Osteoblast (primary cell): ENCODE results near the gene ANKRD34C. TPM values are rescaled to one million over a fixed set of nuclear protein-coding genes. Genes with fewer than 3 reads are reported as not detected.
A peak's percentile ranks its signal among the peaks of the same experiment; 100 is the strongest.

Experiments used
- DNase-seq: peaks from one replicate; pipeline ENCODE4 v3.0.0; 2011; ENCODE audit warnings: low spot score, mixed read lengths; ENCODE audit not compliant: insufficient read length; ENCODE audit errors: missing footprints
- H2AFZ ChIP-seq: 2 replicates; pipeline ENCODE4 v1.6.0; 2011; ENCODE audit warnings: mild to moderate bottlenecking, low read length
- H3K27ac ChIP-seq: 2 replicates; pipeline ENCODE4 v1.5.1; 2011; ENCODE audit warnings: mild to moderate bottlenecking, low read depth, low read length, moderate library complexity
- H3K27me3 ChIP-seq: 2 replicates; pipeline ENCODE4 v1.6.0; 2012; ENCODE audit warnings: mild to moderate bottlenecking, control low read depth, inconsistent platforms, low read length, moderate library complexity; ENCODE audit not compliant: insufficient read depth
- H3K36me3 ChIP-seq: 2 replicates; pipeline ENCODE4 v1.5.1; 2011; ENCODE audit warnings: mild to moderate bottlenecking, low read length, control low read depth, moderate library complexity; ENCODE audit not compliant: insufficient read depth
- H3K4me1 ChIP-seq: 2 replicates; pipeline ENCODE4 v1.5.1; 2011; ENCODE audit warnings: mild to moderate bottlenecking, low read length, control low read depth, moderate library complexity; ENCODE audit not compliant: insufficient read depth
- H3K4me2 ChIP-seq: 2 replicates; pipeline ENCODE4 v1.6.0; 2011; ENCODE audit warnings: mild to moderate bottlenecking, low read length; ENCODE audit not compliant: insufficient read depth
- H3K4me3 ChIP-seq: fragments of 200-600 bp; sonication (generic); 3 replicates; pipeline ENCODE4 v1.5.1; 2012; ENCODE audit warnings: mild to moderate bottlenecking, low read length, inconsistent platforms; ENCODE audit not compliant: insufficient read depth
- H3K79me2 ChIP-seq: 2 replicates; pipeline ENCODE4 v1.6.0; 2012; ENCODE audit warnings: mild to moderate bottlenecking, low read length, control low read depth, inconsistent platforms; ENCODE audit not compliant: insufficient read depth
- H3K9me3 ChIP-seq: 2 replicates; pipeline ENCODE4 v1.5.1; 2011; ENCODE audit warnings: low read depth, low read length, control low read depth
- H4K20me1 ChIP-seq: 2 replicates; pipeline ENCODE4 v1.6.0; 2012; ENCODE audit warnings: mild to moderate bottlenecking, low read length, control low read depth; ENCODE audit not compliant: insufficient read depth
- total RNA-seq: library from RNA; depleted of rRNA; stranded (reverse); fragments of >200 nt; gene quantifications from 2 replicates; pipeline ENCODE4 v1.2.3, GENCODE V29; 2012
- TF ChIP-seq, protein P1 (sequence below): IDR thresholded peaks from 2 replicates; pipeline ENCODE4 v1.5.1; 2011; ENCODE audit warnings: mild to moderate bottlenecking, low read depth, low read length, moderate library complexity; ENCODE audit errors: extremely low read depth

ANKRD34C gene
- total RNA-seq, 1 donor, result not detected

DNA sequence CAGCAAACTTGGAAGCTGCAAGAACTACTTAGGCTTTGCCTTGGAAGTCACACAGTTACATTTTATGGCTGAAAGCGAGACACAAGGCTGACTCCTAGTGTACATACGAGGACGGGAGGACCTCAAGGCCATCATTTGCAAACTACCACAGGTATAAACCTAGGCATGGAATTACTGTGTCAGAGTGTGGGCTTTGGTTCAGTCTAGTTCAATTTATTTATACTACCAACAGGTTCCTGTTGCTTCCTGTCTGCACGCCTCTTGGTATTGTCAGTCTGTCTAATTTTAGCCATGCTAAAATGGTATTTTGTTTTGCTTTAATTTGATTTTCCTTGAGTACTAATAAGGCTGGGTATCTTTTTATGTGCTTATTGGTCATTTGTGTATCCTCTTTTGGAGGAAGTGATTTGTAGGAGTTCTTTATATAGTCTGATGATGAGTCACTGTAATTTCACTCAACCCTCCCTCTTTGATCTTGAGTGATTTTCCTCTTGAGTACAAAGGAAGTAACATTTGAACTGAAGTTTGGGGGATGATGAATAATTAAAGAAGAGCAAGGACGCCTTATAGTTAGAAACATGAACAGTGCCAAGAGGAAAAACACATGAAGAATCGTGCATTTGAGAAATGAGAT lies 8.2 kb downstream of the ANKRD34C start:
- DNase-seq, result no peak
- TF ChIP-seq, protein P1, sequence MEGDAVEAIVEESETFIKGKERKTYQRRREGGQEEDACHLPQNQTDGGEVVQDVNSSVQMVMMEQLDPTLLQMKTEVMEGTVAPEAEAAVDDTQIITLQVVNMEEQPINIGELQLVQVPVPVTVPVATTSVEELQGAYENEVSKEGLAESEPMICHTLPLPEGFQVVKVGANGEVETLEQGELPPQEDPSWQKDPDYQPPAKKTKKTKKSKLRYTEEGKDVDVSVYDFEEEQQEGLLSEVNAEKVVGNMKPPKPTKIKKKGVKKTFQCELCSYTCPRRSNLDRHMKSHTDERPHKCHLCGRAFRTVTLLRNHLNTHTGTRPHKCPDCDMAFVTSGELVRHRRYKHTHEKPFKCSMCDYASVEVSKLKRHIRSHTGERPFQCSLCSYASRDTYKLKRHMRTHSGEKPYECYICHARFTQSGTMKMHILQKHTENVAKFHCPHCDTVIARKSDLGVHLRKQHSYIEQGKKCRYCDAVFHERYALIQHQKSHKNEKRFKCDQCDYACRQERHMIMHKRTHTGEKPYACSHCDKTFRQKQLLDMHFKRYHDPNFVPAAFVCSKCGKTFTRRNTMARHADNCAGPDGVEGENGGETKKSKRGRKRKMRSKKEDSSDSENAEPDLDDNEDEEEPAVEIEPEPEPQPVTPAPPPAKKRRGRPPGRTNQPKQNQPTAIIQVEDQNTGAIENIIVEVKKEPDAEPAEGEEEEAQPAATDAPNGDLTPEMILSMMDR, result no peak
- Histone ChIP-seq H3K79me2 (no peaks in the 10 kb centered on the region), H3K4me1 (no peaks in the 10 kb centered on the region), H3K9me3 (no peaks in the 10 kb centered on the region), H3K36me3 (no peaks in the 10 kb centered on the region), H2AFZ (no peak overlapping the region), H3K27me3 (peaks cover 6% of the 10 kb centered on the region), H4K20me1 (no peaks in the 10 kb centered on the region), H3K4me3 (no peak overlapping the region), H3K27ac (no peak overlapping the region), H3K4me2 (no peak overlapping the region)

DNA sequence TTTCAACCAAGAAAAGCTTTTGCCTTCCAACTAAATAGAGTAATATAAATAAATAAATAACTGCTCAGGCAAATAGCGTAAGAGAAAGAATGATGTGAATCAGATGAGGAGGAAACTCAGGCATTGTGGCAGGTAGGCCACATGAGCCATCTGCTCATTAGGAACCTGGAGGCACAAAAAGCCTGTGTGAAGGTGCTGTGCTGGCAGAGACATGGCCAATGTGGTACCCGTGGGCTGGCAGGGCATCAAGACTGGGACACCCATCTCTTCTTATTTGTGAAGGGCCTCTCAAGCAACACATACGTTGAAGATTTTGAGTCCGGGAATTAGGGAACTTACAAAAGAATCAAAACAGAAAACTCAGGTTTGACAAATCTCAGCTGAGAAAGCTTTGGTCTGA lies 9.5 kb downstream of the ANKRD34C start:
- TF ChIP-seq, protein P1, result no peak
- H3K79me2 ChIP-seq, result no peaks in the 10 kb centered on the region
- no peaks in the 10 kb centered on the region for H3K9me3 ChIP-seq
- no peaks in the 10 kb centered on the region for H3K4me1 ChIP-seq
- H3K27ac ChIP-seq, result no peak overlapping the region
- H3K36me3 ChIP-seq, result no peaks in the 10 kb centered on the region
- H3K4me2 ChIP-seq, result no peak overlapping the region
- H2AFZ ChIP-seq, result no peak overlapping the region
- no peak for DNase-seq
- H4K20me1 ChIP-seq, result no peaks in the 10 kb centered on the region
- peaks cover 6% of the 10 kb centered on the region for H3K27me3 ChIP-seq
- no peak overlapping the region for H3K4me3 ChIP-seq

DNA sequence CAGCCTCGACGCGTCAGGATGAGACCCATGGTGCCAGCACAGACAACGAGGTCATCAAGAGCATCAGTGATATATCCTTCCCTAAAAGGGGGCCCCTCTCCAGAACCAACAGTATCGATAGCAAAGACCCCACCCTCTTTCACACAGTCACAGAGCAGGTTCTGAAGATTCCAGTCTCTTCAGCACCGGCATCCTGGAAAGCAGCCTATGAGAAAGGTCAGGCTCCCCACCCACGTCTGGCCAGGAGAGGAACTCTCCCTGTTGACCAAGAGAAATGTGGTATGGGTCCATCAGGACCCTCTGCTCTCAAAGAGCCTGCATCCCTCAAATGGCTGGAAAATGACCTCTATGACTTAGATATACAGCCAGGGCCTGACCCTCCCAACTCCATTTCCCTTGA lies 11.6 kb downstream of the ANKRD34C start:
- TF ChIP-seq, protein P1, result no peak
- no peak overlapping the region for H3K4me2 ChIP-seq
- H3K27ac ChIP-seq, result no peak overlapping the region
- H3K79me2 ChIP-seq, result no peaks in the 10 kb centered on the region
- H3K9me3 ChIP-seq, result no peaks in the 10 kb centered on the region
- no peaks in the 10 kb centered on the region for H4K20me1 ChIP-seq
- no peak overlapping the region for H2AFZ ChIP-seq
- no peaks in the 10 kb centered on the region for H3K36me3 ChIP-seq
- H3K27me3 ChIP-seq, result peaks cover 10% of the 10 kb centered on the region
- DNase-seq, result no peak
- no peak overlapping the region for H3K4me3 ChIP-seq
- H3K4me1 ChIP-seq, result no peaks in the 10 kb centered on the region

DNA sequence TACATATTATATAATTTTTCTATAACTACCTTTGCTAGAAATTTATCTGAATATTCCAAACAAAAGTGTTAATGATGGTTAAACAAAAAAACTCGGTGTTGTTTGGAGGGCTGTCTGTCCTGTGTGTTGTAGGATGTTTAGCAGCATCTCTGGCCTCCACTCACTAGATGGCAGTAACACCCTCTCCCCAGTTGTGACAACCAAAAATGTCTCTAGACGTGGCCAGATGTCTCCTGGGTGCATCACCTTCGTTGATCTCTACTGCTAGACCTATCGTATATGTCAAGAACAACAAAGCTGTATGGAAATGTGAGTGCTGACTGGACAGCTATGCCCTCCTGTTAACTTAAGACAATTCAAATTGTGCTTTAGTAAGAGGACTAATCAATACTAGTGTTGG lies 14.1 kb downstream of the ANKRD34C start:
- Histone ChIP-seq H2AFZ (no peak overlapping the region), H3K9me3 (no peaks in the 10 kb centered on the region), H3K27ac (no peak overlapping the region), H3K27me3 (peaks cover 18% of the 10 kb centered on the region), H3K79me2 (no peaks in the 10 kb centered on the region), H3K4me1 (no peaks in the 10 kb centered on the region), H4K20me1 (no peaks in the 10 kb centered on the region), H3K4me2 (no peak overlapping the region), H3K36me3 (no peaks in the 10 kb centered on the region), H3K4me3 (no peak overlapping the region)
- DNase-seq, result no peak
- TF ChIP-seq, protein P1, result peak; percentile 19
